ENCODE measurements around the gene DNAJC3. TPM values are rescaled to one million over a fixed set of nuclear protein-coding genes. Genes with fewer than 3 reads are reported as not detected.

The DNAJC3 gene, protein sequence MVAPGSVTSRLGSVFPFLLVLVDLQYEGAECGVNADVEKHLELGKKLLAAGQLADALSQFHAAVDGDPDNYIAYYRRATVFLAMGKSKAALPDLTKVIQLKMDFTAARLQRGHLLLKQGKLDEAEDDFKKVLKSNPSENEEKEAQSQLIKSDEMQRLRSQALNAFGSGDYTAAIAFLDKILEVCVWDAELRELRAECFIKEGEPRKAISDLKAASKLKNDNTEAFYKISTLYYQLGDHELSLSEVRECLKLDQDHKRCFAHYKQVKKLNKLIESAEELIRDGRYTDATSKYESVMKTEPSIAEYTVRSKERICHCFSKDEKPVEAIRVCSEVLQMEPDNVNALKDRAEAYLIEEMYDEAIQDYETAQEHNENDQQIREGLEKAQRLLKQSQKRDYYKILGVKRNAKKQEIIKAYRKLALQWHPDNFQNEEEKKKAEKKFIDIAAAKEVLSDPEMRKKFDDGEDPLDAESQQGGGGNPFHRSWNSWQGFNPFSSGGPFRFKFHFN
- 10 to 100 TPM; 42.9 to 46.3 (median 46.0) TPM for total RNA-seq

DNA sequence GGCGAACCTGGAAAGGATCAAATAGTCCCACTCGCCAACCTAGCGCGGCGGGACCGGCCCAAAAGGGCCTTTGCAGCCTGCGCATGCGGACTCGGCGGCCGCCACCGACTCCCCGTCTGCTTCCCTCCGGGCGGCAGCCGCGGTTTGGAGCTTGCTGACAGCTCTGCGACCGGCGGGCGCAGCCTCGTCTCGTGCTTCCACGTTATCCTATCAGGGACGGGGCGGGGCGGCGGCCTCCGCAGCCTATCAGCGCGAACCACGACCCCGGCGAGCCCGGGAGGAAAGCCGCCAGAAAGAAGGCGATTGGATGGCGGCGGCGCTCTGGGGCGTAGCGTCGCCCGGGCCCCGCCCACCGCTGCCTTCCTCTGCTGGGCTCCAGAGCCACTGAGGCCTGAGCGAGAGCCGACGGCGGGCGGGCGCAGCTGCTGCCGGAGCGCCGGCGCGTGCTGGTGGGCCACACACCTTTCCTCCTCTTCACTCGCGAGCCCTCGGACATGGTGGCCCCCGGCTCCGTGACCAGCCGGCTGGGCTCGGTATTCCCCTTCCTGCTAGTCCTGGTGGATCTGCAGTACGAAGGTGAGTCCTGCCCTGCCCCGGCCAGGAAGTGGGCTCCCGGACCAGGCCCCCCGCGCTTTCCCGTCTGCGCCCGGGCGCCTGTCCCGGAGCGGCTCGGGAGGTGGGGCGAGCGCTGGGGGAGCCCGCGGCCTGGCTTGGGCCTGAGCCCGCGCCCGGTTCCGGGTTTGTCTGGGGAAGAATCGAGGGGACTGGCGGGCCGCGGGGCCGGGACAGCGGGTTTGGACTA, at the start of gene DNAJC3:
Gene DNAJC3 (plus strand): TSS at position 378 of the 802 bp plus-strand sequence. CDS start 117 bp downstream, at position 495.
- WGBS, 2 donors = 0% methylated on average over 36 to 39 of the region's 90 CpGs
- Histone ChIP-seq H3K27ac (peak within 1 kb of the TSS; percentile 84 to 98 (median 95)), H3K4me3 (peak within 1 kb of the TSS; percentile 62 to 97 (median 86)), H3K36me3 (peaks cover 0 to 2% (median 0%) of the 10 kb centered on the region in 3 donors), H3K27me3 (no peaks in the 10 kb centered on the region), H3K9me3 (peaks cover 0 to 18% (median under 1%) of the 10 kb centered on the region in 4 donors), H3K4me1 (peaks cover 0 to 52% (median 4%) of the 10 kb centered on the region in 4 donors)
- TF ChIP-seq EP300 (IDR thresholded peaks at IDR 0.05) (peak; percentile 75 to 96), POLR2A (IDR thresholded peaks at IDR 0.05) (peak; percentile 90 to 98), CTCF (IDR thresholded peaks at IDR 0.05) (peak in 1 of 5 experiments; percentile 20)
- peak; percentile 94 to 97 for DNase-seq (ENCODE audit: low spot score in 2 of 2)

DNA sequence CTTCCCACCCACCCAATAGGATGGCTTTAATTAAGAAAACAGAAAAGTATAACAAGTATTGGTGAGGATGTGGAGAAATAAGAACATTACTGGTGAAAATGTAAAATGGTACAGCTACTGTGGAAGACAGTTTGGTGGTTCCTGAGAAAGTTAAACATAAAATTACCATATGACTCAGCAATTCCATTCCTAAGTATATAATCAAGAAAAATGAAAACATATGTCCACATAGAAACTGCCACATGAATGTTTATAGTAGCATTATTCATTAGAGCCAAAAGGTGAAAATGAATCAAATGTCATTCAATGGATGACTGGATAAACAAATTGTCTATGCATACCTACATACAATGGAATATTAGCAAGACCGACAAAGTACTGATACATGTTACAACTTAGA, 49.3 kb upstream of the DNAJC3 start:
- Histone ChIP-seq H3K4me3 (no peak overlapping the region), H3K36me3 (peaks cover 0 to 68% (median 0%) of the 10 kb centered on the region in 3 donors), H3K27me3 (no peaks in the 10 kb centered on the region), H3K4me1 (no peaks in the 10 kb centered on the region), H3K9me3 (peaks cover 0 to 10% (median 0%) of the 10 kb centered on the region in 4 donors), H3K27ac (no peak overlapping the region)
- no peak for DNase-seq (ENCODE audit: low spot score in 2 of 2)
- TF ChIP-seq EP300 (IDR thresholded peaks at IDR 0.05) = no peak
- no peak for TF ChIP-seq POLR2A (IDR thresholded peaks at IDR 0.05)
- TF ChIP-seq CTCF (IDR thresholded peaks at IDR 0.05) = no peak
- 91 to 95% methylated on average over 1 of the region's 1 CpG for WGBS, 2 donors

DNA sequence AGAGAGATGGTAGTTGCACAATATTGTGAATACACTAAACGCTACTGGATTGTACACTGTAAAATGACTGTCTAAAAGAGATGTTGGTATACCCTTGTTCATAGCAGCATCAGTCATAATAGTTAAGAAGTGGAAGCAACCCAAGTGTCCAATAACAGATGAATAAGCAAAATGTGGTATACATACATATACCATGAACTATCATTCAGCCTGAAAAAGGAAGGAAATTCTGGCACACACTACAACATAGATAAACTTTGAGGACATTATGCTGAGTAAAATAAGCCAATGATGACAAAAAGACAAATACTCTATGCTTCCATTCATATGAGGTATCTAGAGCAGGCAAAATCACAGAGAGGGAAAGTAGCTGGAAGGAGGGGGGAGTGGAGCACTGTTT, 48.5 kb upstream of the DNAJC3 start:
- no peaks in the 10 kb centered on the region for H3K27me3 ChIP-seq
- H3K27ac ChIP-seq = no peak overlapping the region
- DNase-seq (ENCODE audit: low spot score in 2 of 2) = no peak
- WGBS, 2 donors = 94 to 96% methylated on average over 1 of the region's 1 CpG
- H3K9me3 ChIP-seq = peaks cover 0 to 10% (median 0%) of the 10 kb centered on the region in 4 donors
- no peak overlapping the region for H3K4me3 ChIP-seq
- no peak for TF ChIP-seq POLR2A (IDR thresholded peaks at IDR 0.05)
- no peak for TF ChIP-seq CTCF (IDR thresholded peaks at IDR 0.05)
- TF ChIP-seq EP300 (IDR thresholded peaks at IDR 0.05) = no peak
- H3K36me3 ChIP-seq = peaks cover 0 to 73% (median 0%) of the 10 kb centered on the region in 3 donors
- H3K4me1 ChIP-seq = no peaks in the 10 kb centered on the region

- Histone ChIP-seq H3K4me3 (no peak overlapping the region), H3K36me3 (peaks cover 0 to 79% (median 0%) of the 10 kb centered on the region in 3 donors), H3K27ac (no peak overlapping the region), H3K9me3 (peaks cover 0 to 10% (median 0%) of the 10 kb centered on the region in 4 donors), H3K4me1 (no peaks in the 10 kb centered on the region), H3K27me3 (no peaks in the 10 kb centered on the region)
- no peak for TF ChIP-seq POLR2A (IDR thresholded peaks at IDR 0.05)
- DNase-seq (ENCODE audit: low spot score in 2 of 2) = no peak
- WGBS, 2 donors = 64 to 79% methylated on average over 4 of the region's 4 CpGs
These were observed 47.9 kb upstream of the DNAJC3 start for GRCh38 chr13:95629071-95629470.

- Histone ChIP-seq H3K4me3 (no peak overlapping the region), H3K9me3 (peaks cover 0 to 10% (median 0%) of the 10 kb centered on the region in 4 donors), H3K4me1 (no peaks in the 10 kb centered on the region), H3K27ac (no peak overlapping the region), H3K27me3 (no peaks in the 10 kb centered on the region), H3K36me3 (peaks cover 0 to 84% (median 0%) of the 10 kb centered on the region in 3 donors)
- TF ChIP-seq EP300 (IDR thresholded peaks at IDR 0.05) (no peak), CTCF (IDR thresholded peaks at IDR 0.05) (no peak), POLR2A (IDR thresholded peaks at IDR 0.05) (no peak)
- 88 to 91% methylated on average over 3 of the region's 3 CpGs for whole genome bisulfite sequencing, 2 donors
- no peak for DNase-seq (ENCODE audit: low spot score in 2 of 2)
These were observed 46.3 kb upstream of the DNAJC3 start for GRCh38 chr13:95630593-95630992.
